ENCODE results near the gene VSIG10.

DNA sequence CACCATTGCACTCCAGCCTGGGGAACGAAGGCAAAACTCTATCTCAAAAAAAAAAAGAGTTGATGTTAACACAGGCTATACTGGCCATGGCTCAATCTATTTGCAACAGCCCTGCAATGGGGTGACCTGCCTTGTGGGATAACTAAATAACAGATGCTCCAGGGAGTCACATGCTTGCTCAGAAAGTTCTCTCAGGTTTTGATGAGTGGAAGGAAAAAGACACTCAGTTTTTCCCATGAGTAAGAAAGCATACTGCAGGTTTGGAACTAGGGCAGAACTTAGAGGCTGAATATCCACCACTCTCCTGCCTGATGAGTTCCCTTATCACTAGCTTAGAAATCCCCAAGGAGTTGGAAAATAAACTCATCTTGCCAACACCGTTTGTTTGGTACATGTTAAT is 59.7 kb downstream of the VSIG10 start:
- TF ChIP-seq, protein P1, sequence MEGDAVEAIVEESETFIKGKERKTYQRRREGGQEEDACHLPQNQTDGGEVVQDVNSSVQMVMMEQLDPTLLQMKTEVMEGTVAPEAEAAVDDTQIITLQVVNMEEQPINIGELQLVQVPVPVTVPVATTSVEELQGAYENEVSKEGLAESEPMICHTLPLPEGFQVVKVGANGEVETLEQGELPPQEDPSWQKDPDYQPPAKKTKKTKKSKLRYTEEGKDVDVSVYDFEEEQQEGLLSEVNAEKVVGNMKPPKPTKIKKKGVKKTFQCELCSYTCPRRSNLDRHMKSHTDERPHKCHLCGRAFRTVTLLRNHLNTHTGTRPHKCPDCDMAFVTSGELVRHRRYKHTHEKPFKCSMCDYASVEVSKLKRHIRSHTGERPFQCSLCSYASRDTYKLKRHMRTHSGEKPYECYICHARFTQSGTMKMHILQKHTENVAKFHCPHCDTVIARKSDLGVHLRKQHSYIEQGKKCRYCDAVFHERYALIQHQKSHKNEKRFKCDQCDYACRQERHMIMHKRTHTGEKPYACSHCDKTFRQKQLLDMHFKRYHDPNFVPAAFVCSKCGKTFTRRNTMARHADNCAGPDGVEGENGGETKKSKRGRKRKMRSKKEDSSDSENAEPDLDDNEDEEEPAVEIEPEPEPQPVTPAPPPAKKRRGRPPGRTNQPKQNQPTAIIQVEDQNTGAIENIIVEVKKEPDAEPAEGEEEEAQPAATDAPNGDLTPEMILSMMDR (IDR thresholded peaks at IDR 0.05), result no peak
- no peak for TF ChIP-seq POLR2A (IDR thresholded peaks at IDR 0.05)
- no peak for TF ChIP-seq EP300 (IDR thresholded peaks at IDR 0.05)

Data from suprapubic skin (tissue), 3 donors.